ENCODE measurements around the gene GPR153. TPM values are rescaled to one million over a fixed set of nuclear protein-coding genes. Genes with fewer than 3 reads are reported as not detected.

The GPR153 gene
- total RNA-seq, 2 donors from 2014 or later = 3.2 to 7.6 TPM

GRCh38 chr1:6243993-6244392 is 16.9 kb downstream of the GPR153 start, which contains the start of gene HES3:
Gene HES3, plus strand, starts transcription at chr1:6244179. Its CDS starts 187 bp downstream, at chr1:6244366.
- Histone ChIP-seq H3K36me3 (no peaks in the 10 kb centered on the region), H3K9me3 (no peaks in the 10 kb centered on the region), H3K27me3 (replicated peaks; ENCODE audit: insufficient read depth) (peaks cover 32% of the 10 kb centered on the region), H3K4me1 (replicated peaks) (peaks cover 12% of the 10 kb centered on the region), H3K4me3 (no peak within 1 kb of the TSS), H3K27ac (no peak within 1 kb of the TSS)
- intact Hi-C loops (cut with DNase I) = loop anchor here (5.0 kb wide), 2 partner anchors 37 to 192 kb away; partner anchors contain the start of gene RNF207
- no peak for DNase-seq (ENCODE audit: low spot score)
- WGBS = 5% methylated on average over 16 of the region's 16 CpGs
- TF ChIP-seq CTCF (IDR thresholded peaks at IDR 0.05) = no peak
- TF ChIP-seq POLR2AphosphoS5 (IDR thresholded peaks at IDR 0.05) = no peak
- TF ChIP-seq POLR2A (IDR thresholded peaks at IDR 0.05) = no peak

GRCh38 chr1:6243053-6243834 is 17.7 kb downstream of the GPR153 start:
- intact Hi-C loops (cut with DNase I) = loop anchor here (5.0 kb wide), 2 partner anchors 36 to 191 kb away; partner anchors contain the start of gene RNF207
- H3K9me3 ChIP-seq = no peaks in the 10 kb centered on the region
- H3K27ac ChIP-seq = no peak overlapping the region
- no peak for TF ChIP-seq POLR2A (IDR thresholded peaks at IDR 0.05)
- no peak for TF ChIP-seq POLR2AphosphoS5 (IDR thresholded peaks at IDR 0.05)
- TF ChIP-seq CTCF (IDR thresholded peaks at IDR 0.05) = no peak
- WGBS = 17% methylated on average over 20 of the region's 20 CpGs
- H3K27me3 ChIP-seq (replicated peaks; ENCODE audit: insufficient read depth) = peaks cover 32% of the 10 kb centered on the region
- H3K36me3 ChIP-seq = no peaks in the 10 kb centered on the region
- H3K4me3 ChIP-seq = no peak overlapping the region
- peaks cover 12% of the 10 kb centered on the region for H3K4me1 ChIP-seq (replicated peaks)
- DNase-seq (ENCODE audit: low spot score) = no peak

GRCh38 chr1:6241887-6242740 is 18.8 kb downstream of the GPR153 start:
- TF ChIP-seq CTCF (IDR thresholded peaks at IDR 0.05) (no peak), POLR2AphosphoS5 (IDR thresholded peaks at IDR 0.05) (no peak), POLR2A (IDR thresholded peaks at IDR 0.05) (no peak)
- H3K36me3 ChIP-seq = no peaks in the 10 kb centered on the region
- peaks cover 12% of the 10 kb centered on the region for H3K4me1 ChIP-seq (replicated peaks)
- peaks cover 32% of the 10 kb centered on the region for H3K27me3 ChIP-seq (replicated peaks; ENCODE audit: insufficient read depth)
- DNase-seq (ENCODE audit: low spot score) = no peak
- H3K4me3 ChIP-seq = peak overlapping the region in 1 of 2 donors; percentile 13
- WGBS = 1% methylated on average over 76 of the region's 99 CpGs
- no peak overlapping the region for H3K27ac ChIP-seq
- no peaks in the 10 kb centered on the region for H3K9me3 ChIP-seq
- intact Hi-C loops (cut with DNase I) = loop anchor here (5.0 kb wide), 2 partner anchors 35 to 190 kb away; partner anchors contain the start of gene RNF207

- Histone ChIP-seq H3K36me3 (no peaks in the 10 kb centered on the region), H3K27ac (no peak overlapping the region), H3K4me1 (replicated peaks) (peaks cover 12% of the 10 kb centered on the region), H3K27me3 (replicated peaks; ENCODE audit: insufficient read depth) (peaks cover 32% of the 10 kb centered on the region), H3K9me3 (no peaks in the 10 kb centered on the region), H3K4me3 (no peak overlapping the region)
- DNase-seq (ENCODE audit: low spot score) = no peak
- intact Hi-C loops (cut with DNase I) = loop anchor here (5.0 kb wide), 2 partner anchors 34 to 189 kb away; partner anchors contain the start of gene RNF207
- WGBS = 29% methylated on average over 33 of the region's 33 CpGs
- TF ChIP-seq POLR2A (IDR thresholded peaks at IDR 0.05) = no peak
These were observed 19.6 kb downstream of the GPR153 start for GRCh38 chr1:6241107-6241886.
